Hematopoietic multipotent progenitor cell treated with erythropoietin and hydrocortisone succinate and interleukin-3 and kit ligand, for 6 days (in vitro differentiated cells): Measurements from ENCODE around the gene MOB3B.
"Not testable (repeated sequence)": the region's sequence is repeated elsewhere in the genome, so short reads cannot be mapped to it uniquely, and the experiment has no call there.

ENCODE experiments used
- DNase-seq: peaks from one replicate; pipeline ENCODE4 v3.0.0-alpha.2; 2015

The MOB3B gene

DNA sequence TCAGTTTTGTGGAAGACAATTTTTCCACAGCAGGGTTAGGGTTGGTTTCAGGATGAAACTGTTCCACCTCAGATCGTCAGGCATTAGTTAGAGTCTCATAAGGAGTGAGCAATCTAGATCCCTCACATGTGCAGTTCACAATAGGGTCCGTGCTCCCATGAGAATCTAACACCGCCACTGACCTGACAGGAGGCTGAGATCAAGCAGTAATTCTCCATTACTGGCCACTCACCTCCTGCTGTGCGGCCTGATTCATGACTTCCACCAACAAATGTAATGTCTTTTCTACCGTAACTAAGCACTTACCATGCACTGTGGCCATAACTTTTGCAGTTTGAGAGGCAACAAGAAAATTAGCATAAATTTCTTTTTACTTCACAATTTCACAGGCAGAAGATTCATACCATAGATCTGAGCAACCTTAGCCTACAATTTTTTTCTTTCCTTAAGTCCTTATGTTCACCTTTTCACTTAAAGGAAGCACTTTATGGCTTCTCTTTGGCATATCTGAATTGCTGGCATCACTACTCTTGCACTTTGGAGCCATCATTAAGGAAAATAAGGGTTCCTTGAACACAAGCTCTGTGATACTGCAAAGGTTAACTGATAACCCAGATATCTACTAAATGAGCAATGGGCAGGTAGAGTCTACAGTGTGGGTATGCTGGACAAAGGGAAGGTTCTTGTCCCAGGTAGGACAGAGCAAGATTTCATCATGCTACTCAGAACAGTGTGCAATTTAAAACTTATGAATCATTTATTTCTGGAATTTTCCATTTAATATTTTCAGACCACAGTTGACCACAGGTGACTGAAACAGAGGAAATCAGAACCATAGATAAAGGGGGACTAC is 88.5 kb downstream of the MOB3B start:
- no peak for DNase-seq

- DNase-seq: no peak
These were observed 91.1 kb downstream of the MOB3B start for GRCh38 chr9:27438522-27438921.

DNA sequence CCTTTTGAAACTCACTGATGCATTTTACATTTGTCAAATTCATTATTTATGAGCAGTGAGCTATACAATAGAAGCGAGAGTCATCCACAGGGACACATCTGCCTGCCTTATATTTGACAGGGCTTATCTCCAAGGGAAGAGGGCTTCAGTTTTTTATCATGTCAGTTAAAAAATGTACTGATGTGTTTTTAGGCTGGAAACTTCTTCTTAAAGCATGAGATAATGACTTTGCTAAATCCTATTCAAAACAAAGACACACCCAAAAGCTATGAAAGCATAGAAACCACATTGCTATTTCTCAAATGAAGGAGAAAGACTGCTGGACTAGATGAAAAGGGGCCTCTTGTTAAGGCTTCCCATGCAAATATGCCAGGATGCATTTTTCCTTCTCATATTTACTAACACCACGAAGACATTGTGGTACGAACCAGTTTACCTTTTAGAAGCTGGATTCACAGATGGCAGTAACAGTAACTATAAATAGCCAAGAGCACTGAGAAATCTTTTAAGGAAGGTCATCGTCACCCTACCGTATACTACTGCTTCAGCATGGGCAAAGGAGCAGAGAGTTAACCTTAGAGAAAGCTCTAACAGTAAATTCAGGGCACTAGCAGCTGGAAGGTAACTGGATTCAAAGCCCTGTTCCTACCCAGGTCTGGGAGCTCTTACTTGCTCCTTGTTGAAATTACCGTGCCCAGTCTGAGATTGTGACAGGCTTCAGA is 91.8 kb downstream of the MOB3B start:
- DNase-seq: peak; percentile 82

DNA sequence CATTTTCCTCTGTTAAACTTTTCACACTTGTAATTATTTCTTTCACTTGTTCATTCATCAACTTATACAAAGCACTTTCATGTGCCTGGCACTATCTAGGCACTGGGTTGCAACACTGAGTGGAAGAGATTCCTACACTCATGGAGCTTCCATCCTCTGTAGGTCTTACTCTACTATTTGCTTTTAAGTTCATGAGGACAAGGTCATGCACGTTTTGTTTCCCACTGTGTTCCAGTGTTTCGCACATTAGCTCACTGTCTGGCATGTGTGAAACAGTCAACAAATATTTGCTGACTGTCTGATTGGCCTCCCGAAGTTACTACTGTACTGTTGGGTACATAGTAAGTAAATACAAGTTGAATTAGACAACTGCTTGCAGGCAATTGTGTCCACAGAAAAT is 93.4 kb downstream of the MOB3B start:
- no peak for DNase-seq

GRCh38 chr9:27433631-27434325 is 95.8 kb downstream of the MOB3B start:
- no peak for DNase-seq

DNA sequence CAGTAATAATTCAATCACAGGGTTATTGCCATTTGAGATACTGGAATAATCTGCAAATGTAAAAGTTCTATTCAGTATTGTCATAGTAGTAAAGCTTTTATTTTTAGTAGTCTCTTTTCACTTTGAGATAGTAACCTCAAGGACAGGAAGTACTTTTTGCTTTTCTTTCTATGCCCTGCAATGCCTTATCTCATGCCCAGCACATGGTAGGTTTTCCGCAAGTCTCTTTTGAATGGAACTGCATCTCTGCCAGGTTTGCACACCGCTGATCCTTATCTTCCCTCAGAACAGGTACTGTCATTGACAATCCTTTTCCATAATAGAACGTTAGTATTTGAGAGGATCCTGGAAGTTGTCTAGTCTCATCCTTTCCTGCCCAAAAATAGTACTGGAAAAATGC is 97.3 kb downstream of the MOB3B start:
- peak; percentile 80 for DNase-seq

DNA sequence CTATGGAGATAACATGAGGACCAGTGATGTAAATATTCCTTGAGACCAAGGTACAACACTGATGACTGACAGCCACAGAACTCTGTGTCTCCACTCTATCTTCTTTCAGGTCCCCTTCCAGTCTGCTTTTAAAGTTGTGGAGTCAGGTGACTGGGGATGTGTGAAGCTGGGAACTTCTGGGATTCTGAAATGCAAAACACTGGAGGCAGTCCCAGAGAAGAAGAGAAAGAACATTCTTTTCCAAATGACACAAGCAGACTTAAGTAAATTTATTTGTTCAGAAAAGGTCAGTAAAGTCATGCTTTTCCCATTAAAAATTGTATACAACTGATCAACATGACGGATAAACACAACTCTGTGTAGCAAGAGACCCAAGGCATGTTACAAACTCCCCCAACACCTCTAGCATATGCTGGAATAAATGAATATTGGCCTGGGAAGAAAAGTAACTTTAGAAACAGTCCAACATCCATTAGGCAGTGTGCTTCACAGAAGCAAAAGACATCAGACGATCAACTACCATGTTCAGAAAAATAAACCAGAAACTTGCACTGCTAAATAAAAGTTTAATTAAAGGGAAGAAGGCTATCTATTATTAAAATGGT is 98.0 kb downstream of the MOB3B start:
- no peak for DNase-seq

DNA sequence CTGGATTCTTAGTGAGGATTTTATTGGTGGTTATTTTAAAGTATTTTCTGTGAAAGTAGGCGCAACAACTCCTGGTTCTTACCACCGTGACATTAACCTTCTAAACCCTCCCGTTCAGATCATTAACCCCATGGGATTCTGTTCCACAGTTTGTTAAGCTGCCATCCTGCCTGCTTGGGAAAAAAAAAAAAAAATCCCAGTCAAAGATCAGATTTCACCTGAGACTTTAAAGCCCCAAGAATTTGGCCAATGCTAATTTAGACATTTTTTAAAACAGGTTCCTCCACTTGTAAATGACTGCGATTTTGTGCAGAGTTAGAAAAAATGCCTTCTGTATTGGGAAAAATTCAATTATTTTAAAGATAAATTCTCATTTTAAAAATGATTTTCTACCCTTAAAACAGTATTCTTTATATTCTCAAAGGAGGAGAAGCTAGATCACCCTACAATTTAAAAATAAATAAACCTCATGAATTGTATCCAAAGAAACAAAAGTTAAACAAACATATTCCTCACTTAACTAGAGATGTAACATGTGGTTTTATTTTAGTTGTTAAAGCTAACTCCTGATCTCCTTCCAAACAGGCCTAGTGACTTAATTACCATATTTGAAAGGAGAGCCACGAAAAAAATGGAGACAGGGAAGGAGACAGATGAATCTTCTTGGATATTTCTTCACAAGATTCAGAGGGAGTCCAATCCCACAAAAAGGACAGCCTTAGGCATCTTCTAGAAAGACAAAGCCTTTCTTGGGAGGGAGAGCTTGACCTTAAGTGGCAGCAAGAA is 98.7 kb downstream of the MOB3B start:
- DNase-seq: no peak

GRCh38 chr9:27429917-27430316 is 99.7 kb downstream of the MOB3B start:
- DNase-seq: no peak

DNA sequence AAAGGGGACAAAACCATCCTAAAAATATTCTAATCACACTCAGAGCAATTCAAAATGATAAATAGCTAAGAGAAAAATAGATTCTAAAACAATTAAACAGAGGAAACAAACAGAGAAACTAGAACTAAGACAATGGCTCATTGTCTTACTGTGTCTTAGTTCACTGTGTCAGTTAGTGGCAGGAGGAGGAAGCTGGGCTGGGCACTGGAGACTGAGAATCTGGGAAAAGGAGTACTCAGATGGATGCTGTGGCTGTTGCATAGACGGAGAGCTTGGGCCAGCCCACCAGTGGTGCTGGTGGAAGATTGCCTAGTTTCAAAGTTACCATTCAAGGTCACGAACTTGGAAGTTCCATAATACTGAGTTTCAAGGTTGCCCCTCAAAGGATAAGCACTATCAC is 100.2 kb downstream of the MOB3B start:
- DNase-seq: no peak

GRCh38 chr9:27428551-27428950 is 101.1 kb downstream of the MOB3B start:
- DNase-seq: peak; percentile 58

GRCh38 chr9:27427272-27427643 is 102.4 kb downstream of the MOB3B start:
- DNase-seq: no peak

- DNase-seq: no peak
These were observed 102.9 kb downstream of the MOB3B start for GRCh38 chr9:27426511-27427271.

DNA sequence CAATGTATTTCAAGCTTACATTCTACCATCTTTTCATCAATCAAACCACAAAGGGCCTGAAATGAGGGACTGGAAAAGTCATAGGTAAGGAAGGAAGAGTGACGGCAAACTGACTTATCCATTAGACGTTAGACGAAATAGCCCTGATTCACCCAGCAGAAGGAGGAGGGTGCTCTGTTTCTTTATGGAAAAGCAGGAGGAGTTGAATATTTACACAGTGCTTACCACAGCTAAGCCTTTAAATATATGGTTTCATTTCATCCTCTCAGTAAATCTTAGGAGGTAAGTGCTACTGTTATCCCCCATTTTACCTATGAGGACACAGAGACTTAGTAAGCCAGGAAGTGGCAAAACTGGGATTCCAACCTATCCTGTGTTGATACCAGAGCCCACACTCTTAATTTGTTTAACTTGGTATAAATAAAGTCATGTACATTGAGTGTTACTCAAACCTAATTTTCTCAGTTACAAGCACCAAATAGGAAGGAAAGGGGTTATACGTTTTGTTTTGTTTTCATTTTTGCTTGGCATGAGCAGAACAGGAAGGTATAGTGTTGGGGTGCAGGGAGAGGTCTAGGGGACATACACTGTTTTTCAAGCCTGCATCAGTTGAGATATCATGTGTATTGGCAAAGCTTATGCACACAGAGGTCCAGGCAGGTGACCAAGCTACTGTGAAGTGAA is 103.6 kb downstream of the MOB3B start:
- DNase-seq: no peak

GRCh38 chr9:27423915-27424710 is 105.5 kb downstream of the MOB3B start:
- no peak for DNase-seq

- no peak for DNase-seq
These were observed 107.3 kb downstream of the MOB3B start for GRCh38 chr9:27422279-27422834.

DNA sequence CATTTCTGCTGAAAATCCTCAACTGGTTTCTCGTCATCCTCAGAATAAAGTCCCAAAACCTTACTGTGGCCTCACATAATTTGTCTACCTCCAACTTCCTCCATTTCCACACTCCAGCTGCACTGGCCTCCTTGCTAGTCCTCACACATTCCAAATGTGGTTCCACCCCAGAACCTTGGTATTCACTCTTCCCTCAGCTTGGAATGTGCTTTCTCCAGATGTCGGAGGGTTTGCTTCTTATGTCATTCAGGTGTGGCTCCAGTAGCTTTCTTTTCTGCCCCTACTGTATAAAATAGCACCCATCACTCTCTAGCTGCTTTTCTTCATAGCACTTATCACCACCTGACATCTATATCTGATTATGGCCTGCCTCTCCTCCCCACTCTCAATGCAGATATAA is 108.0 kb downstream of the MOB3B start:
- no peak for DNase-seq

- not testable (repeated sequence) for DNase-seq
These were observed 110.1 kb downstream of the MOB3B start for GRCh38 chr9:27419558-27419957.

DNA sequence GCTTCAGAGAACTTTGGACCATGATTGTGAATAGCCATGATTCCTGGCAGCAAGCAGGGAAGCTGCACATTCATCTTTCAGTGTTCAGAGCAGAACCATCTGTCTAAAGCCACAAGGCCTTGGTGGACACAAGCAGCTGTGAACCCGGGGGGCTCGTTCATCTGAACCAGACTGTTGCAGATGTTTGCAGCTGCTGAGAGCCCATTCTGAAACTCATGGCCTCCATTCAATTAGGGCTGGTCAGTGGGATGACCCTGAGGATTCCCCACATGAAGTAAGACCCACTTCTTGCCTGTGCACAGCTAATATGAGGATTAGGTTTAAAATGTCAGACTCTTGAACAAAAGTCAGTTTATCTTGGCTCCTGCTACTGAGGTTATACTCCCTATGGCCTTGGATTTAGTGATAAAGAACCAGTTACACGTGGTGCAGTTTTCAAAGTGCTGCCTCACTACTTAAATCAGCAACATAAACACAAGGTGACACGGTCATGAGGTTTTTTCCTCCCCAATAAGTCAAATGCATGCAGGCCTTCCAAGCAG is 115.3 kb downstream of the MOB3B start:
- peak; percentile 32 for DNase-seq
